ENCODE measurements around the gene NOSTRIN. TPM values are rescaled to one million over a fixed set of nuclear protein-coding genes. Genes with fewer than 3 reads are reported as not detected.

Gene NOSTRIN
- total RNA-seq, 2 experiments from 2014 or later: not detected

GRCh38 chr2:168773719-168774521, 28.5 kb upstream of the NOSTRIN start:
- no peak overlapping the region for H3K4me2 ChIP-seq (ENCODE audit: low read length)
- no peak overlapping the region for H3K4me3 ChIP-seq (ENCODE audit: low read depth, low read length, poor library complexity, severe bottlenecking)
- BruUV-seq (replicated peaks): no TSS peak
- no peaks in the 10 kb centered on the region for H4K20me1 ChIP-seq (ENCODE audit: insufficient read depth, low read length)
- H3K9me3 ChIP-seq (ENCODE audit: low read length): no peaks in the 10 kb centered on the region
- H3K9me2 ChIP-seq (ENCODE audit: insufficient read depth, low read length): no peaks in the 10 kb centered on the region
- intact Hi-C loops (cut with micrococcal nuclease; ENCODE audit: unreplicated experiment): loop anchor here (1.0 kb wide), 1 partner anchor 146 kb away; no protein-coding TSS in a partner anchor
- no peak for TF ChIP-seq EZH2phosphoT487 (IDR thresholded peaks at IDR 0.05; ENCODE audit: borderline replicate concordance, low read depth, low read length)
- TF ChIP-seq CTCF (conservative IDR thresholded peaks at IDR 0.05; ENCODE audit: low read length): peak; percentile 92
- ChIA-PET POLR2A (interaction anchor here (0.8 kb wide), 1 partner anchor 25 kb away, joined by 3 read pairs; no protein-coding TSS in a partner anchor), CTCF (ENCODE audit: unreplicated experiment) (no interaction called here)
- H3K27ac ChIP-seq (ENCODE audit: low read depth, low read length, poor library complexity, severe bottlenecking): no peak overlapping the region
- H3K36me3 ChIP-seq (ENCODE audit: insufficient read depth, low read length): no peaks in the 10 kb centered on the region
- H2AFZ ChIP-seq (ENCODE audit: low read length): no peak overlapping the region
- H3K79me2 ChIP-seq (ENCODE audit: insufficient read depth, low read depth, low read length): no peaks in the 10 kb centered on the region
- peak; percentile 49 for DNase-seq (ENCODE audit: low spot score)
- no peaks in the 10 kb centered on the region for H3K4me1 ChIP-seq (ENCODE audit: insufficient read depth, low read length, poor library complexity, severe bottlenecking)

GRCh38 chr2:168775837-168776236, 26.6 kb upstream of the NOSTRIN start:
- Histone ChIP-seq H3K9me3 (ENCODE audit: low read length) (no peaks in the 10 kb centered on the region), H3K4me3 (ENCODE audit: low read depth, low read length, poor library complexity, severe bottlenecking) (no peak overlapping the region), H4K20me1 (ENCODE audit: insufficient read depth, low read length) (no peaks in the 10 kb centered on the region), H3K9me2 (ENCODE audit: insufficient read depth, low read length) (no peaks in the 10 kb centered on the region), H3K36me3 (ENCODE audit: insufficient read depth, low read length) (no peaks in the 10 kb centered on the region), H3K27ac (ENCODE audit: low read depth, low read length, poor library complexity, severe bottlenecking) (no peak overlapping the region), H2AFZ (ENCODE audit: low read length) (no peak overlapping the region), H3K4me2 (ENCODE audit: low read length) (no peak overlapping the region), H3K4me1 (ENCODE audit: insufficient read depth, low read length, poor library complexity, severe bottlenecking) (no peaks in the 10 kb centered on the region), H3K79me2 (ENCODE audit: insufficient read depth, low read depth, low read length) (no peaks in the 10 kb centered on the region)
- POLR2A ChIA-PET: no interaction called here
- no TSS peak for BruUV-seq (replicated peaks)
- TF ChIP-seq EZH2phosphoT487 (IDR thresholded peaks at IDR 0.05; ENCODE audit: borderline replicate concordance, low read depth, low read length) (no peak), CTCF (conservative IDR thresholded peaks at IDR 0.05; ENCODE audit: low read length) (no peak)
- DNase-seq (ENCODE audit: low spot score): no peak
- CTCF ChIA-PET (ENCODE audit: unreplicated experiment): no interaction called here
- intact Hi-C loops (cut with micrococcal nuclease; ENCODE audit: unreplicated experiment): no loop called here

- no peaks in the 10 kb centered on the region for H3K4me1 ChIP-seq (ENCODE audit: insufficient read depth, low read length, poor library complexity, severe bottlenecking)
- H3K36me3 ChIP-seq (ENCODE audit: insufficient read depth, low read length): no peaks in the 10 kb centered on the region
- CTCF ChIA-PET (ENCODE audit: unreplicated experiment): no interaction called here
- H3K4me3 ChIP-seq (ENCODE audit: low read depth, low read length, poor library complexity, severe bottlenecking): no peak overlapping the region
- no peaks in the 10 kb centered on the region for H4K20me1 ChIP-seq (ENCODE audit: insufficient read depth, low read length)
- no peak for TF ChIP-seq CTCF (conservative IDR thresholded peaks at IDR 0.05; ENCODE audit: low read length)
- no peak for TF ChIP-seq EZH2phosphoT487 (IDR thresholded peaks at IDR 0.05; ENCODE audit: borderline replicate concordance, low read depth, low read length)
- no peaks in the 10 kb centered on the region for H3K79me2 ChIP-seq (ENCODE audit: insufficient read depth, low read depth, low read length)
- BruUV-seq (replicated peaks): no TSS peak
- POLR2A ChIA-PET: interaction anchor here (0.6 kb wide), 1 partner anchor 20 kb away, joined by 4 read pairs; no protein-coding TSS in a partner anchor
- H3K4me2 ChIP-seq (ENCODE audit: low read length): no peak overlapping the region
- no peaks in the 10 kb centered on the region for H3K9me2 ChIP-seq (ENCODE audit: insufficient read depth, low read length)
- intact Hi-C loops (cut with micrococcal nuclease; ENCODE audit: unreplicated experiment): no loop called here
- no peaks in the 10 kb centered on the region for H3K9me3 ChIP-seq (ENCODE audit: low read length)
- DNase-seq (ENCODE audit: low spot score): no peak
- no peak overlapping the region for H2AFZ ChIP-seq (ENCODE audit: low read length)
- no peak overlapping the region for H3K27ac ChIP-seq (ENCODE audit: low read depth, low read length, poor library complexity, severe bottlenecking)
These were observed 21.8 kb upstream of the NOSTRIN start for GRCh38 chr2:168780669-168781071.

All from OCI-LY7 (cell line).